Liver (tissue), 9 donors: ENCODE data around the gene DNASE2. TPM values are rescaled to one million over a fixed set of nuclear protein-coding genes. Genes with fewer than 3 reads are reported as not detected.
"Not testable (repeated sequence)": the region's sequence is repeated elsewhere in the genome, so short reads cannot be mapped to it uniquely, and the experiment has no call there.

Source experiments
- DNase-seq: peaks from one replicate; pipeline ENCODE4 v3.0.0-alpha.2; 2017; ENCODE audit warnings: low spot score
- H3K27ac ChIP-seq, 2 donors: one replicate each; pipeline ENCODE4 v1.7.0; 2013; ENCODE audit warnings: inconsistent platforms in 2 of 2, low read length in 2 of 2, control low read depth in 1 of 2, low read depth in 1 of 2, mild to moderate bottlenecking in 1 of 2
- H3K27me3 ChIP-seq, 4 donors: one replicate each; pipeline versions ENCODE4 v1.6.1 to v1.7.0; 2013; ENCODE audit warnings: low read length in 3 of 4, inconsistent platforms in 1 of 4, mild to moderate bottlenecking in 1 of 4, moderate library complexity in 1 of 4; ENCODE audit not compliant: control insufficient read depth in 4 of 4, insufficient read depth in 4 of 4
- H3K36me3 ChIP-seq, 4 donors: one replicate each; pipeline versions ENCODE4 v1.6.1 to v1.7.0; 2013; ENCODE audit warnings: low read length in 3 of 4, mild to moderate bottlenecking in 3 of 4, low read depth in 1 of 4, moderate library complexity in 1 of 4; ENCODE audit not compliant: control insufficient read depth in 4 of 4, insufficient read depth in 3 of 4
- H3K4me1 ChIP-seq, 4 donors: one replicate each; pipeline versions ENCODE4 v1.6.1 to v1.7.0; 2013; ENCODE audit warnings: low read length in 3 of 4, mild to moderate bottlenecking in 3 of 4, moderate library complexity in 1 of 4; ENCODE audit not compliant: control insufficient read depth in 4 of 4, insufficient read depth in 4 of 4
- H3K4me3 ChIP-seq, 3 donors: one replicate each; pipeline versions ENCODE4 v1.6.1 to v1.7.0; 2013; ENCODE audit warnings: low read length in 3 of 3, control low read depth in 1 of 3, low read depth in 1 of 3, mild to moderate bottlenecking in 1 of 3
- H3K9ac ChIP-seq, 2 donors: one replicate each; pipeline ENCODE4 v1.7.0; 2013; ENCODE audit warnings: low read length in 2 of 2, mild to moderate bottlenecking in 2 of 2, moderate library complexity in 2 of 2, control low read depth in 1 of 2, low read depth in 1 of 2
- H3K9me3 ChIP-seq, 4 donors: one replicate each; pipeline versions ENCODE4 v1.6.1 to v1.7.0; 2013; ENCODE audit warnings: low read length in 3 of 4; ENCODE audit not compliant: control insufficient read depth in 4 of 4
- CTCF ChIP-seq: fragments of 150-350 bp; IDR thresholded peaks from 2 replicates; pipeline ENCODE4 v1.5.1; 2017; ENCODE audit warnings: improper control_type of control experiment, low read depth, low read length; ENCODE audit not compliant: missing input control
- EGR1 ChIP-seq, 2 donors: IDR thresholded peaks; 2 replicates each; pipeline ENCODE4 v1.6.1; 2016 to 2018; ENCODE audit warnings: antibody characterized with exemption in 2 of 2, low read depth in 2 of 2
- FOXA1 ChIP-seq: IDR thresholded peaks from 2 replicates; pipeline ENCODE4 v1.6.1; 2016; ENCODE audit warnings: antibody characterized with exemption
- FOXA2 ChIP-seq: IDR thresholded peaks from 2 replicates; pipeline ENCODE4 v1.6.1; 2016; ENCODE audit warnings: antibody characterized with exemption
- GABPA ChIP-seq, 2 donors: IDR thresholded peaks in 1 of 2; conservative IDR thresholded peaks in 1 of 2; 2 replicates each; pipeline ENCODE4 v1.6.1; 2016; ENCODE audit warnings: antibody characterized with exemption in 2 of 2, mild to moderate bottlenecking in 1 of 2, moderate library complexity in 1 of 2
- HNF4A ChIP-seq, 2 donors: conservative IDR thresholded peaks; 2 replicates each; pipeline ENCODE4 v1.6.1; 2016; ENCODE audit warnings: antibody characterized with exemption in 2 of 2, mild to moderate bottlenecking in 2 of 2
- HNF4G ChIP-seq: IDR thresholded peaks from 2 replicates; pipeline ENCODE4 v1.6.1; 2016; ENCODE audit warnings: antibody characterized with exemption
- MAX ChIP-seq: IDR thresholded peaks from 2 replicates; pipeline ENCODE4 v1.6.1; 2016; ENCODE audit warnings: antibody characterized with exemption
- NR2F2 ChIP-seq: IDR thresholded peaks from 2 replicates; pipeline ENCODE4 v1.6.1; 2016; ENCODE audit warnings: antibody characterized with exemption
- RAD21 ChIP-seq, 2 donors: IDR thresholded peaks; 2 replicates each; pipeline ENCODE4 v1.6.1; 2016; ENCODE audit warnings: antibody characterized with exemption in 2 of 2, mild to moderate bottlenecking in 2 of 2
- REST ChIP-seq: IDR thresholded peaks from 2 replicates; pipeline ENCODE4 v1.6.1; 2016; ENCODE audit warnings: antibody characterized with exemption, mild to moderate bottlenecking
- SP1 ChIP-seq: IDR thresholded peaks from 2 replicates; pipeline ENCODE4 v1.6.1; 2018; ENCODE audit warnings: antibody characterized with exemption, mild to moderate bottlenecking
- TAF1 ChIP-seq: conservative IDR thresholded peaks from 2 replicates; pipeline ENCODE4 v1.6.1; 2016; ENCODE audit warnings: antibody characterized with exemption, mild to moderate bottlenecking
- YY1 ChIP-seq: IDR thresholded peaks from 2 replicates; pipeline ENCODE4 v1.6.1; 2016; ENCODE audit warnings: antibody characterized with exemption, mild to moderate bottlenecking
- ZBTB33 ChIP-seq: IDR thresholded peaks from 2 replicates; pipeline ENCODE4 v1.6.1; 2016; ENCODE audit warnings: antibody characterized with exemption
- WGBS: extraction: QIAGEN DNeasy Blood & Tissue Kit; methylation state at CpG from one replicate; pipeline ENCODE4 v1.1.7; 2013; 5-methylcytosine and 5-hydroxymethylcytosine counted together
- polyA plus RNA-seq, 2 donors: library from polyadenylated mRNA; stranded (reverse) in 1 of 2; unstranded in 1 of 2; fragments of 200-250 nt in 1 of 2; fragments of >200 nt in 1 of 2; fragmentation: Nextera tagmentation in 1 of 2; extraction: Ambion mirVana in 1 of 2; gene quantifications; one replicate each; pipeline versions ENCODE4 v1.2.1 to v1.2.3, GENCODE V29; 2013 to 2015
- total RNA-seq, 2 donors: library from RNA; depleted of rRNA; stranded (reverse); fragments of >200 nt; gene quantifications; one replicate each; pipeline ENCODE4 v1.2.3, GENCODE V29; 2014
- TF ChIP-seq, protein P1 (sequence below): IDR thresholded peaks from 2 replicates; pipeline ENCODE4 v1.6.1; 2016; ENCODE audit warnings: antibody characterized with exemption
- donor health status: healthy.
- donor health status: healthy.
- donor health status: healthy.
- donor health status: healthy.
- donor health status: healthy.

Gene DNASE2
- total and polyA plus RNA-seq, 4 donors = 11.3 to 18.4 (median 12.8) TPM

GRCh38 chr19:12921047-12921446 is 39.8 kb upstream of the DNASE2 start:
- Histone ChIP-seq H3K27me3 (no peaks in the 10 kb centered on the region), H3K27ac (no peak overlapping the region), H3K4me1 (peaks cover 0 to 5% (median 3%) of the 10 kb centered on the region in 4 donors), H3K9ac (no peak overlapping the region), H3K36me3 (peaks cover 19 to 32% (median 25%) of the 10 kb centered on the region in 4 donors), H3K4me3 (no peak overlapping the region), H3K9me3 (no peaks in the 10 kb centered on the region)
- WGBS = 50% methylated on average over 3 of the region's 3 CpGs
- TF ChIP-seq NR2F2 (no peak), RAD21 (IDR thresholded peaks at IDR 0.05) (no peak), SP1 (no peak), TAF1 (no peak), HNF4A (conservative IDR thresholded peaks at IDR 0.05) (no peak), GABPA (IDR thresholded peaks at IDR 0.05 in 1 of 2, conservative IDR thresholded peaks at IDR 0.05 in 1 of 2) (no peak)
- no peak for DNase-seq

GRCh38 chr19:12918253-12918652 is 37.0 kb upstream of the DNASE2 start:
- peaks cover 0 to 6% (median 4%) of the 10 kb centered on the region in 4 donors for H3K4me1 ChIP-seq
- peaks cover 5 to 11% (median 7%) of the 10 kb centered on the region in 4 donors for H3K36me3 ChIP-seq
- no peak overlapping the region for H3K9ac ChIP-seq
- no peaks in the 10 kb centered on the region for H3K9me3 ChIP-seq
- no peak overlapping the region for H3K27ac ChIP-seq
- no peak for DNase-seq
- H3K27me3 ChIP-seq = no peaks in the 10 kb centered on the region
- 96% methylated on average over 14 of the region's 14 CpGs for WGBS
- TF ChIP-seq NR2F2 (no peak), YY1 (no peak), CTCF (no peak), SP1 (no peak), TAF1 (no peak), REST (no peak), GABPA (IDR thresholded peaks at IDR 0.05 in 1 of 2, conservative IDR thresholded peaks at IDR 0.05 in 1 of 2) (no peak), FOXA2 (no peak), HNF4G (no peak), MAX (no peak), FOXA1 (no peak), EGR1 (IDR thresholded peaks at IDR 0.05; ENCODE audit: low read depth in 2 of 2) (no peak), ZBTB33 (no peak)
- TF ChIP-seq, protein P1, sequence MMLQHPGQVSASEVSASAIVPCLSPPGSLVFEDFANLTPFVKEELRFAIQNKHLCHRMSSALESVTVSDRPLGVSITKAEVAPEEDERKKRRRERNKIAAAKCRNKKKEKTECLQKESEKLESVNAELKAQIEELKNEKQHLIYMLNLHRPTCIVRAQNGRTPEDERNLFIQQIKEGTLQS = no peak
- no peak overlapping the region for H3K4me3 ChIP-seq

- 88% methylated on average over 4 of the region's 4 CpGs for WGBS
- H3K27ac ChIP-seq, H3K9me3 ChIP-seq, H3K9ac ChIP-seq, H3K27me3 ChIP-seq, DNase-seq, H3K4me1 ChIP-seq, H3K36me3 ChIP-seq, H3K4me3 ChIP-seq: not testable (repeated sequence)
These were observed 34.6 kb upstream of the DNASE2 start for GRCh38 chr19:12915860-12916259.
